ENCODE data around the gene PITRM1. TPM values are rescaled to one million over a fixed set of nuclear protein-coding genes. Genes with fewer than 3 reads are reported as not detected.
A peak's percentile ranks its signal among the peaks of the same experiment; 100 is the strongest.

PITRM1 gene
- total RNA-seq, 1 donor from 2014 or later: 110 TPM

DNA sequence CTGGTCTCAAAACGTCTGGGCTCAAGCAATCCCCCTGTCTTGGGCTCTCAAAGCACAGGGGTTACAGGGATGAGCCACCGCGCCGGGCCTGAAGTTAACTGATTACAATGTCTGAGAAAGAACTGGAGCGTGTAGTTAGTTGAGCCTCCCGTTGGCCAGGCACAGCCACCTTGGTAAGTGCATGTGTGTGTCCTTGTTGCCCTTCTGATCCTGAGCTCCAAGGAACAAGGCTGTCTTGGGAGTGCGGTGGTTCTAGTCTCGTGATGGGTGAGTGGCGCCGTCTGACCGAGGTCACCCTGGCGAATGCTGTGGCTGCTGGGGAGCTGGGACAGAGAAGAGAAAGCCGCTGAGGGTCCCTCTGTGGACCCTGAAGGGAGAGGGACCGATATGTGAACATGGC is 50.5 kb downstream of the PITRM1 start:
- peaks cover 38 to 54% of the 10 kb centered on the region in 2 donors for H3K36me3 ChIP-seq
- no peak overlapping the region for H3K27ac ChIP-seq
- H3K27me3 ChIP-seq: no peaks in the 10 kb centered on the region
- H3K4me1 ChIP-seq: peaks cover 7 to 10% of the 10 kb centered on the region in 2 donors
- TF ChIP-seq, protein P1, sequence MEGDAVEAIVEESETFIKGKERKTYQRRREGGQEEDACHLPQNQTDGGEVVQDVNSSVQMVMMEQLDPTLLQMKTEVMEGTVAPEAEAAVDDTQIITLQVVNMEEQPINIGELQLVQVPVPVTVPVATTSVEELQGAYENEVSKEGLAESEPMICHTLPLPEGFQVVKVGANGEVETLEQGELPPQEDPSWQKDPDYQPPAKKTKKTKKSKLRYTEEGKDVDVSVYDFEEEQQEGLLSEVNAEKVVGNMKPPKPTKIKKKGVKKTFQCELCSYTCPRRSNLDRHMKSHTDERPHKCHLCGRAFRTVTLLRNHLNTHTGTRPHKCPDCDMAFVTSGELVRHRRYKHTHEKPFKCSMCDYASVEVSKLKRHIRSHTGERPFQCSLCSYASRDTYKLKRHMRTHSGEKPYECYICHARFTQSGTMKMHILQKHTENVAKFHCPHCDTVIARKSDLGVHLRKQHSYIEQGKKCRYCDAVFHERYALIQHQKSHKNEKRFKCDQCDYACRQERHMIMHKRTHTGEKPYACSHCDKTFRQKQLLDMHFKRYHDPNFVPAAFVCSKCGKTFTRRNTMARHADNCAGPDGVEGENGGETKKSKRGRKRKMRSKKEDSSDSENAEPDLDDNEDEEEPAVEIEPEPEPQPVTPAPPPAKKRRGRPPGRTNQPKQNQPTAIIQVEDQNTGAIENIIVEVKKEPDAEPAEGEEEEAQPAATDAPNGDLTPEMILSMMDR (IDR thresholded peaks at IDR 0.05): no peak
- H3K4me3 ChIP-seq: no peak overlapping the region
- intact Hi-C loops (cut with DNase I): loop anchor here (5.0 kb wide), 1 partner anchor 55 kb away; the partner anchor contains the start of gene PFKP
- H3K9me3 ChIP-seq: no peaks in the 10 kb centered on the region
- DNase-seq (ENCODE audit: low spot score in 2 of 2): no peak

DNA sequence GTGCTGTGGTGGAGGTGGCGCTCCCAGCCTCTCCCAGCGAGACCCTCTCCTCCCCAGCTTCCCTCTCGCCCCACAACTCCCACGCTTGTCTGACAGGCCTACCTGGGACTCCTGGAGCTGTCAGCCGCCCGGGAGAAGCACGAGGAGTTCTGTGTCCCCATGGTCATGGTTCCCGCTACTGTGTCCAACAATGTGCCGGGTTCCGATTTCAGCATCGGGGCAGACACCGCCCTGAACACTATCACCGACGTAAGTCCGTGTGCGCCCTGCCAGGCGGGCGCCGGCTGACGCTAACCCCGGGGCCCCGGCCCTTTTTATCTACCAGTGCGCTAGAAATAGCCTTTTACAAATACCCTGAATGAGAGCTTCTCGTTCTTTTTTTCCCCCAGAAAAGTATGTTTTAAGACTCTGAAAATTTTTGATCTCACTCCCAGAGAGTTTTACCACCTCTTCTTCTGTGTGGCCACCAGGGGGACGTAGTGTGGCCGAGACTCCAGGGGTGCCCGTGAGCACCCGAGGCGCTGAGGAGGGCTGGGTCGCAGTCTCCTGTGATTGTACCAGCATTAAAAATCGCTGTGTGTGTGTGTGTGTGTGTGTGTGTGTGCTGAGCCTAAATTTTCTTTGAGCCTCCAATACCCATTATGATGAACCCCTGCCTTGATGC is 52.7 kb downstream of the PITRM1 start:
- no peak for DNase-seq (ENCODE audit: low spot score in 2 of 2)
- no peaks in the 10 kb centered on the region for H3K9me3 ChIP-seq
- H3K4me1 ChIP-seq: no peaks in the 10 kb centered on the region
- H3K27me3 ChIP-seq: no peaks in the 10 kb centered on the region
- H3K36me3 ChIP-seq: peaks cover 45 to 72% of the 10 kb centered on the region in 2 donors
- H3K4me3 ChIP-seq: no peak overlapping the region
- intact Hi-C loops (cut with DNase I): loop anchor here (5.0 kb wide), 1 partner anchor 53 kb away; the partner anchor contains the start of gene PFKP
- H3K27ac ChIP-seq: peak overlapping the region; percentile 56 to 77
- TF ChIP-seq, protein P1 (IDR thresholded peaks at IDR 0.05): peak; percentile 52 to 79 (median 55)

DNA sequence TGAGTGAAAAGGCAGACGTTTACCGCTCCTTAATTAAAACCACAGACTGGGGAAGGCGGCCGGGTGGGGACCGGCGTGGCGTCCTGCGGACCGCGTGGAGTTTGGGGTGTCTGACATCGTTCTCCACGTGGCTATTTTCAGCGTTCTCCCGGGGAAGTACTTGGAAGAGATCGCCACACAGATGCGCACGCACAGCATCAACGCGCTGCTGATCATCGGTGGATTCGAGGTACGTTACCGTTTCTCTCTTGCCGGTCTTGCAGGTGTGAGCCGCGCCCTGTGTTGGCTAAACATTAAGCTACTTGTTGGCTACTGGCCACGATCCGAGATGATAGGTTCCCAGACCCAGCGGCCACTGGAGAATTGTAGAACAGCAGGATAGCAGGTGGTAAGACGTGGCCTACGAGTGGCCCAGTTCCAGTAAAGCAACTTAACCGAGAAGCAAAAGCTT is 53.9 kb downstream of the PITRM1 start:
- no peak for DNase-seq (ENCODE audit: low spot score in 2 of 2)
- peaks cover 46 to 69% of the 10 kb centered on the region in 2 donors for H3K36me3 ChIP-seq
- intact Hi-C loops (cut with DNase I): no loop called here

DNA sequence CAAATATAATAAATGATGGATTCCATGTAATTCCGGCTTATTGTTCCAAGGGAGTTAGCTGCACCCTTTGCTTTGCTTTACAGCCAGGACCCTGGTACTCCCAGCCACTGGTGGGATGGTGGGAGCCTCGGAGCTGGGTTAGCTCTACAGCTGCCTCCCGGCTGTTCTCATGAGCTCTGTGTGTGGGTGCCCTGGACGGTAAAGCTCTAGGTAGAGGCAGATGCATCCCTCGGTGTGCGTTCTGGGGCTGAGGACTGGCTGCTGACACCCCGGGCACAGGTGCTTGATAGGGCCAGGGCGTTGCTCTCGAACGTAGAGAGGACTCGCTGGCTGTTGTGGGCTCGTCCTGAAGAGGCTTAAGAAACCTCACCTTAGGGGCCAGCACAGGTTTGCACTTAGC is 55.1 kb downstream of the PITRM1 start:
- intact Hi-C loops (cut with DNase I): no loop called here
- Histone ChIP-seq H3K4me1 (no peaks in the 10 kb centered on the region), H3K36me3 (peaks cover 46 to 68% of the 10 kb centered on the region in 2 donors), H3K27ac (no peak overlapping the region), H3K27me3 (no peaks in the 10 kb centered on the region), H3K4me3 (no peak overlapping the region), H3K9me3 (no peaks in the 10 kb centered on the region)
- TF ChIP-seq, protein P1 (IDR thresholded peaks at IDR 0.05): no peak
- DNase-seq (ENCODE audit: low spot score in 2 of 2): no peak

More for the DNA sequence above, 53.9 kb downstream of the PITRM1 start:
- no peak overlapping the region for H3K27ac ChIP-seq
- H3K4me3 ChIP-seq: no peak overlapping the region
- no peaks in the 10 kb centered on the region for H3K27me3 ChIP-seq
- TF ChIP-seq, protein P1 (IDR thresholded peaks at IDR 0.05): no peak
- no peaks in the 10 kb centered on the region for H3K9me3 ChIP-seq
- H3K4me1 ChIP-seq: no peaks in the 10 kb centered on the region

DNA sequence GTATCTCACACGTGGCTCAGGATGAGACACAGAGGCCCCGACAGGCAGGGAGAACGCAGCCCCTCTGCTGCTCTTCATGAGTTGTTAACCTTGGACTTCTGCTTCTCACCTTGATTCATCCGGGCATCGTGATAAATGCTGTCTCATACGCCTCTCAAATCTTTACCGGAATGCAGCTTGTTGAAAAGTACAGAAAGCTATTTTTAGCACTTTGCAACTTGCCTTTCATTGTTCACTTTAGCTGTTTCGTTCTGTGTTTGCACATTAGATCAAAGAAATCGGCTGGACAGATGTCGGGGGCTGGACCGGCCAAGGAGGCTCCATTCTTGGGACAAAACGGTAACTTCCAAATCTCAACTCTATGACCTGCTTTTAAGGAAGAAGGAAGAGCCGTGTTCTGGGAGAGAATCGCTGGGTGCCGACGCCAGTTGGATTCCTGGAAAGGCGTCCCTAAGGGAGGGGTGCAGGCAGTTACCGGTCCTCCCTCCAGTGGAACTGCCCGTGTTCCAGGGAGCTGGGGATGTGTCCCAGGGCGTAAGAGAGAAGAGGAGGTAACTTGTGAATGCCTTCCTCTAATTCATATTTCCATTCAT is 56.0 kb downstream of the PITRM1 start:
- H3K4me3 ChIP-seq: no peak overlapping the region
- no peak overlapping the region for H3K27ac ChIP-seq
- no peaks in the 10 kb centered on the region for H3K9me3 ChIP-seq
- H3K4me1 ChIP-seq: no peaks in the 10 kb centered on the region
- TF ChIP-seq, protein P1 (IDR thresholded peaks at IDR 0.05): no peak
- DNase-seq (ENCODE audit: low spot score in 2 of 2): no peak
- no peaks in the 10 kb centered on the region for H3K27me3 ChIP-seq
- peaks cover 45 to 70% of the 10 kb centered on the region in 2 donors for H3K36me3 ChIP-seq
- intact Hi-C loops (cut with DNase I): no loop called here
